Measurements from ENCODE around the gene ZNF512B. TPM values are rescaled to one million over a fixed set of nuclear protein-coding genes. Genes with fewer than 3 reads are reported as not detected.

The ZNF512B gene
- total RNA-seq, 1 donor from 2014 or later = 10.3 TPM

- Histone ChIP-seq H3K27me3 (no peaks in the 10 kb centered on the region), H3K27ac (peak within 1 kb of the TSS; percentile 57), H3K4me1 (peaks cover 49% of the 10 kb centered on the region), H3K4me3 (peak within 1 kb of the TSS; percentile 70 to 92), H3K36me3 (peaks cover 0 to 22% of the 10 kb centered on the region in 2 donors), H3K9me3 (no peaks in the 10 kb centered on the region)
- intact Hi-C loops (cut with DNase I) = no loop called here
- DNase-seq (ENCODE audit: extremely low spot score in 2 of 2) = no peak
- TF ChIP-seq POLR2AphosphoS5 (IDR thresholded peaks at IDR 0.05; ENCODE audit: insufficient read depth in 1 of 2, low read depth in 1 of 2) (peak; percentile 87 to 95), CTCF (IDR thresholded peaks at IDR 0.05) (peak; percentile 42 to 73 (median 66)), POLR2A (IDR thresholded peaks at IDR 0.05) (peak in 1 of 2 donors; percentile 14)
Observed at GRCh38 chr20:63980806-63981728, 11.3 kb upstream of the ZNF512B start, which contains the start of gene PRPF6. PRPF6 (plus strand) TSS chr20:63981132; CDS start chr20:63981246, 114 bp downstream.

GRCh38 chr20:63980317-63980805 is 10.6 kb upstream of the ZNF512B start:
- Histone ChIP-seq H3K4me1 (peaks cover 49% of the 10 kb centered on the region), H3K27me3 (no peaks in the 10 kb centered on the region), H3K27ac (peak overlapping the region; percentile 57), H3K36me3 (peaks cover 0 to 15% of the 10 kb centered on the region in 2 donors), H3K4me3 (peak overlapping the region; percentile 70 to 92), H3K9me3 (no peaks in the 10 kb centered on the region)
- TF ChIP-seq CTCF (IDR thresholded peaks at IDR 0.05) (no peak), POLR2A (IDR thresholded peaks at IDR 0.05) (no peak), POLR2AphosphoS5 (IDR thresholded peaks at IDR 0.05; ENCODE audit: insufficient read depth in 1 of 2, low read depth in 1 of 2) (no peak)
- intact Hi-C loops (cut with DNase I) = no loop called here
- no peak for DNase-seq (ENCODE audit: extremely low spot score in 2 of 2)

- Histone ChIP-seq H3K4me3 (peak within 1 kb of the TSS; percentile 70 to 92), H3K27ac (peak within 1 kb of the TSS; percentile 65), H3K36me3 (peaks cover 0 to 9% of the 10 kb centered on the region in 2 donors), H3K4me1 (peaks cover 52% of the 10 kb centered on the region), H3K27me3 (no peaks in the 10 kb centered on the region), H3K9me3 (no peaks in the 10 kb centered on the region)
- DNase-seq (ENCODE audit: extremely low spot score in 2 of 2) = no peak
- intact Hi-C loops (cut with DNase I) = no loop called here
- no peak for TF ChIP-seq POLR2A (IDR thresholded peaks at IDR 0.05)
- no peak for TF ChIP-seq POLR2AphosphoS5 (IDR thresholded peaks at IDR 0.05; ENCODE audit: insufficient read depth in 1 of 2, low read depth in 1 of 2)
- no peak for TF ChIP-seq CTCF (IDR thresholded peaks at IDR 0.05)
Observed at GRCh38 chr20:63979557-63980316, 10.0 kb upstream of the ZNF512B start, which contains the start of gene SAMD10. SAMD10 (minus strand) TSS chr20:63979642; CDS start chr20:63979467, 175 bp downstream.

- Histone ChIP-seq H3K27ac (peak overlapping the region; percentile 65), H3K4me3 (peak overlapping the region; percentile 44 to 56), H3K9me3 (no peaks in the 10 kb centered on the region), H3K4me1 (peaks cover 57% of the 10 kb centered on the region), H3K27me3 (no peaks in the 10 kb centered on the region), H3K36me3 (peaks cover 0 to 3% of the 10 kb centered on the region in 2 donors)
- TF ChIP-seq CTCF (IDR thresholded peaks at IDR 0.05) = no peak
- TF ChIP-seq POLR2A (IDR thresholded peaks at IDR 0.05) = no peak
- no peak for TF ChIP-seq POLR2AphosphoS5 (IDR thresholded peaks at IDR 0.05; ENCODE audit: insufficient read depth in 1 of 2, low read depth in 1 of 2)
- intact Hi-C loops (cut with DNase I) = no loop called here
- no peak for DNase-seq (ENCODE audit: extremely low spot score in 2 of 2)
Observed at GRCh38 chr20:63979229-63979556, 9.5 kb upstream of the ZNF512B start.

Measured in vagina (tissue), 2 donors.